OCI-LY1 (cell line): ENCODE measurements around the gene SLC6A19.

Experiments
- EZH2 ChIP-seq: fragments of 200-600 bp; sonication (generic), shearing (Covaris generic); IDR thresholded peaks from 2 replicates; pipeline ENCODE4 v1.8.0; 2017; ENCODE audit warnings: borderline replicate concordance, mixed run types, mild to moderate bottlenecking, antibody characterized with exemption, low read length, moderate library complexity, mixed read lengths
- TF ChIP-seq, protein P1 (sequence below): fragments of 200-600 bp; sonication (generic), shearing (Covaris generic); IDR thresholded peaks from 2 replicates; pipeline ENCODE4 v1.5.1; 2017; ENCODE audit warnings: mild to moderate bottlenecking, antibody characterized with exemption, low read length, moderate library complexity, mixed read lengths

DNA sequence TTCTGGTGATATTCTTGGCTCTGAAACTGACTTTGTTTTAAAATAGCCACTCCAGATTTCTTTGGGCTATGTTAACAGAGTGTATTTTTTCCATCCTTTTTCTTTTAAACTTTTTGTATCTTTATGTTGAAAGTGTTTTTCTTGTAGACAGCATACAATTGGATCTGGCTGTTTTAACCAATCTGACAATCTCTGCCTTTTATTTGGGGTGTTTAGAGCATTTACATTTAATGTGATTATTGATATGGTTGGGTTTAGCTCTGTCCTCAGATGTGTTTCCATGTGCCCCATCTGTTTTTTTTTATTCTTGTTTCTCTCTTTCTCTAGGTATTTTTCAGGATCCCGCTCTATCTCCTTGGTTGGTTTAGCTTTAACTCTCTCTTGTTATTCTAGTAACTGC is 34.4 kb downstream of the SLC6A19 start:
- TF ChIP-seq, protein P1, sequence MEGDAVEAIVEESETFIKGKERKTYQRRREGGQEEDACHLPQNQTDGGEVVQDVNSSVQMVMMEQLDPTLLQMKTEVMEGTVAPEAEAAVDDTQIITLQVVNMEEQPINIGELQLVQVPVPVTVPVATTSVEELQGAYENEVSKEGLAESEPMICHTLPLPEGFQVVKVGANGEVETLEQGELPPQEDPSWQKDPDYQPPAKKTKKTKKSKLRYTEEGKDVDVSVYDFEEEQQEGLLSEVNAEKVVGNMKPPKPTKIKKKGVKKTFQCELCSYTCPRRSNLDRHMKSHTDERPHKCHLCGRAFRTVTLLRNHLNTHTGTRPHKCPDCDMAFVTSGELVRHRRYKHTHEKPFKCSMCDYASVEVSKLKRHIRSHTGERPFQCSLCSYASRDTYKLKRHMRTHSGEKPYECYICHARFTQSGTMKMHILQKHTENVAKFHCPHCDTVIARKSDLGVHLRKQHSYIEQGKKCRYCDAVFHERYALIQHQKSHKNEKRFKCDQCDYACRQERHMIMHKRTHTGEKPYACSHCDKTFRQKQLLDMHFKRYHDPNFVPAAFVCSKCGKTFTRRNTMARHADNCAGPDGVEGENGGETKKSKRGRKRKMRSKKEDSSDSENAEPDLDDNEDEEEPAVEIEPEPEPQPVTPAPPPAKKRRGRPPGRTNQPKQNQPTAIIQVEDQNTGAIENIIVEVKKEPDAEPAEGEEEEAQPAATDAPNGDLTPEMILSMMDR = no peak
- TF ChIP-seq EZH2 = no peak
